ENCODE data around the gene AMOT.

GRCh38 chrX:112832481-112833095 lies 8.0 kb downstream of the AMOT start:
- TF ChIP-seq, protein P1, sequence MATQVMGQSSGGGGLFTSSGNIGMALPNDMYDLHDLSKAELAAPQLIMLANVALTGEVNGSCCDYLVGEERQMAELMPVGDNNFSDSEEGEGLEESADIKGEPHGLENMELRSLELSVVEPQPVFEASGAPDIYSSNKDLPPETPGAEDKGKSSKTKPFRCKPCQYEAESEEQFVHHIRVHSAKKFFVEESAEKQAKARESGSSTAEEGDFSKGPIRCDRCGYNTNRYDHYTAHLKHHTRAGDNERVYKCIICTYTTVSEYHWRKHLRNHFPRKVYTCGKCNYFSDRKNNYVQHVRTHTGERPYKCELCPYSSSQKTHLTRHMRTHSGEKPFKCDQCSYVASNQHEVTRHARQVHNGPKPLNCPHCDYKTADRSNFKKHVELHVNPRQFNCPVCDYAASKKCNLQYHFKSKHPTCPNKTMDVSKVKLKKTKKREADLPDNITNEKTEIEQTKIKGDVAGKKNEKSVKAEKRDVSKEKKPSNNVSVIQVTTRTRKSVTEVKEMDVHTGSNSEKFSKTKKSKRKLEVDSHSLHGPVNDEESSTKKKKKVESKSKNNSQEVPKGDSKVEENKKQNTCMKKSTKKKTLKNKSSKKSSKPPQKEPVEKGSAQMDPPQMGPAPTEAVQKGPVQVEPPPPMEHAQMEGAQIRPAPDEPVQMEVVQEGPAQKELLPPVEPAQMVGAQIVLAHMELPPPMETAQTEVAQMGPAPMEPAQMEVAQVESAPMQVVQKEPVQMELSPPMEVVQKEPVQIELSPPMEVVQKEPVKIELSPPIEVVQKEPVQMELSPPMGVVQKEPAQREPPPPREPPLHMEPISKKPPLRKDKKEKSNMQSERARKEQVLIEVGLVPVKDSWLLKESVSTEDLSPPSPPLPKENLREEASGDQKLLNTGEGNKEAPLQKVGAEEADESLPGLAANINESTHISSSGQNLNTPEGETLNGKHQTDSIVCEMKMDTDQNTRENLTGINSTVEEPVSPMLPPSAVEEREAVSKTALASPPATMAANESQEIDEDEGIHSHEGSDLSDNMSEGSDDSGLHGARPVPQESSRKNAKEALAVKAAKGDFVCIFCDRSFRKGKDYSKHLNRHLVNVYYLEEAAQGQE (IDR thresholded peaks at IDR 0.05; ENCODE audit: unreplicated experiment) = no peak
- TF ChIP-seq CREB1 (CRISPR knock-in tag; IDR thresholded peaks at IDR 0.05; ENCODE audit: low read depth) = no peak
- no peak for TF ChIP-seq EZH2 (IDR thresholded peaks at IDR 0.05; ENCODE audit: low read depth, unreplicated experiment)
- TF ChIP-seq CTCF (conservative IDR thresholded peaks at IDR 0.05; ENCODE audit: low read depth in 2 of 2) = no peak

Data from GM23338 (cell line).